Stomach (tissue), 9 donors: ENCODE data around the gene CRYBA1. TPM values are rescaled to one million over a fixed set of nuclear protein-coding genes. Genes with fewer than 3 reads are reported as not detected.

Experiments used
- DNase-seq, 2 donors: peaks; one replicate each; pipeline versions ENCODE4 v3.0.0 to v3.0.0-alpha.2; 2013 to 2019
- H3K27ac ChIP-seq, 5 donors: fragments of 200-600 bp in 4 of 5; sonication (generic) in 4 of 5; one replicate each; pipeline ENCODE4 v1.5.1; 2013 to 2019; ENCODE audit warnings: mild to moderate bottlenecking in 1 of 5, moderate library complexity in 1 of 5
- H3K27me3 ChIP-seq, 3 donors: fragments of 200-600 bp; sonication (generic); one replicate each; pipeline ENCODE4 v1.5.1; 2017 to 2019; ENCODE audit warnings: mixed run types in 1 of 3
- H3K36me3 ChIP-seq, 4 donors: fragments of 200-600 bp; sonication (generic); 1 replicate in 3 of 4; 2 replicates in 1 of 4; pipeline ENCODE4 v1.5.1; 2016 to 2019
- H3K4me1 ChIP-seq, 4 donors: fragments of 200-600 bp; sonication (generic); one replicate each; pipeline ENCODE4 v1.5.1; 2016 to 2019
- H3K4me3 ChIP-seq, 4 donors: fragments of 200-600 bp; sonication (generic) in 3 of 4; one replicate each; pipeline ENCODE4 v1.5.1; 2016 to 2019; ENCODE audit warnings: mild to moderate bottlenecking in 1 of 4
- H3K9me3 ChIP-seq, 4 donors: fragments of 200-600 bp; sonication (generic); one replicate each; pipeline ENCODE4 v1.5.1; 2016 to 2019
- EP300 ChIP-seq: sonication (generic); formaldehyde crosslinking; IDR thresholded peaks from one replicate; pipeline ENCODE4 v1.6.1; 2017; ENCODE audit warnings: antibody characterized with exemption
- POLR2A ChIP-seq, 4 donors: fragments of 450-650 bp; IDR thresholded peaks; one replicate each; pipeline ENCODE4 v1.6.1; 2016; ENCODE audit warnings: antibody characterized with exemption in 4 of 4, control low read depth in 2 of 4, mild to moderate bottlenecking in 1 of 4, moderate library complexity in 1 of 4
- POLR2AphosphoS5 ChIP-seq, 3 donors: sonication (generic); formaldehyde crosslinking; IDR thresholded peaks; one replicate each; pipeline ENCODE4 v1.6.1; 2016; ENCODE audit warnings: antibody characterized with exemption in 3 of 3
- WGBS, 5 donors: extraction: QIAGEN DNeasy Blood & Tissue Kit in 3 of 5; methylation state at CpG; one replicate each; pipeline versions ENCODE4 v1.1.5 to v1.1.7; 2013 to 2018; 5-methylcytosine and 5-hydroxymethylcytosine counted together
- intact Hi-C: fragments of 100-400 bp; cut with DNase I; formaldehyde crosslinking; loops from one replicate; pipeline ENCODE4 v1.15.1; 2023; ENCODE audit warnings: low total_unique reads
- polyA plus RNA-seq, 3 donors: library from polyadenylated mRNA; stranded (reverse); fragments of 200-250 nt; gene quantifications; one replicate each; pipeline ENCODE4 v1.2.3, GENCODE V29; 2013
- total RNA-seq, 5 donors: library from RNA; depleted of rRNA; stranded (reverse); fragments of >200 nt; gene quantifications; one replicate each; pipeline versions ENCODE4 v1.1.0 to v1.2.3, GENCODE V29; 2014 to 2016
- TF ChIP-seq, protein P1 (sequence below), 7 experiments: fragments of 450-650 bp in 4 of 7; fragments of 200-600 bp in 3 of 7; sonication (generic) in 3 of 7; IDR thresholded peaks; one replicate each; pipeline ENCODE4 v1.5.1; 2016 to 2019; ENCODE audit warnings: antibody characterized with exemption in 7 of 7, control low read depth in 2 of 7, mild to moderate bottlenecking in 1 of 7
- donor health status: healthy with polysubstance abuse.
- donor health status: Bipolar disorder and iron deficiency.
- donor health status: healthy.

CRYBA1 gene
- total and polyA plus RNA-seq, 8 donors, result not detected

DNA sequence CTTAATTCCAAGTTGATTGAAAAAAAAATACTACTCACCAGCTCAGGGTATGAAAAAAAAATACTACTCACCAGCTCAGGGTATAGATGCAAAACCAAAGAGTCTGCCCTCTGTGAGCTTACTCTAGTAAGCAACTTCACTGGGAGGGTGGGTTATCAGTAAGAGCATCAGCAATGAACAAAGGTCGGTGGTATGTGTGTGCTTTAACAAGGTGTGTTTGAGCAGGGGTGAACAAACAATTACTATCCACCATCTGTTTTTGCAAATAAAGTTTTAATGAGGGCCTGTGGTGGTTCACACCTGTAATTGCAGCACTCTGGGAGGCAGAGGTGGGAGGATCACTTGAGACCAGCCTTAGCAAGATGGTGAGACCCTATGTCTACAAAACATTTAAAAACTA, 27.3 kb downstream of the CRYBA1 start:
- H3K36me3 ChIP-seq, result peaks cover 17 to 82% (median 67%) of the 10 kb centered on the region in 4 donors
- WGBS, 5 donors, result 15 to 57% (median 37%) methylated on average over 1 of the region's 1 CpG
- H3K27me3 ChIP-seq, result no peaks in the 10 kb centered on the region
- TF ChIP-seq POLR2AphosphoS5 (IDR thresholded peaks at IDR 0.05) (no peak), POLR2A (IDR thresholded peaks at IDR 0.05) (no peak), EP300 (no peak)
- TF ChIP-seq, protein P1, sequence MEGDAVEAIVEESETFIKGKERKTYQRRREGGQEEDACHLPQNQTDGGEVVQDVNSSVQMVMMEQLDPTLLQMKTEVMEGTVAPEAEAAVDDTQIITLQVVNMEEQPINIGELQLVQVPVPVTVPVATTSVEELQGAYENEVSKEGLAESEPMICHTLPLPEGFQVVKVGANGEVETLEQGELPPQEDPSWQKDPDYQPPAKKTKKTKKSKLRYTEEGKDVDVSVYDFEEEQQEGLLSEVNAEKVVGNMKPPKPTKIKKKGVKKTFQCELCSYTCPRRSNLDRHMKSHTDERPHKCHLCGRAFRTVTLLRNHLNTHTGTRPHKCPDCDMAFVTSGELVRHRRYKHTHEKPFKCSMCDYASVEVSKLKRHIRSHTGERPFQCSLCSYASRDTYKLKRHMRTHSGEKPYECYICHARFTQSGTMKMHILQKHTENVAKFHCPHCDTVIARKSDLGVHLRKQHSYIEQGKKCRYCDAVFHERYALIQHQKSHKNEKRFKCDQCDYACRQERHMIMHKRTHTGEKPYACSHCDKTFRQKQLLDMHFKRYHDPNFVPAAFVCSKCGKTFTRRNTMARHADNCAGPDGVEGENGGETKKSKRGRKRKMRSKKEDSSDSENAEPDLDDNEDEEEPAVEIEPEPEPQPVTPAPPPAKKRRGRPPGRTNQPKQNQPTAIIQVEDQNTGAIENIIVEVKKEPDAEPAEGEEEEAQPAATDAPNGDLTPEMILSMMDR (IDR thresholded peaks at IDR 0.05), result no peak
- H3K4me3 ChIP-seq, result no peak overlapping the region
- no peaks in the 10 kb centered on the region for H3K9me3 ChIP-seq
- intact Hi-C loops, result no loop called here
- peaks cover 32 to 84% (median 60%) of the 10 kb centered on the region in 4 donors for H3K4me1 ChIP-seq
- DNase-seq, result no peak
- no peak overlapping the region for H3K27ac ChIP-seq

DNA sequence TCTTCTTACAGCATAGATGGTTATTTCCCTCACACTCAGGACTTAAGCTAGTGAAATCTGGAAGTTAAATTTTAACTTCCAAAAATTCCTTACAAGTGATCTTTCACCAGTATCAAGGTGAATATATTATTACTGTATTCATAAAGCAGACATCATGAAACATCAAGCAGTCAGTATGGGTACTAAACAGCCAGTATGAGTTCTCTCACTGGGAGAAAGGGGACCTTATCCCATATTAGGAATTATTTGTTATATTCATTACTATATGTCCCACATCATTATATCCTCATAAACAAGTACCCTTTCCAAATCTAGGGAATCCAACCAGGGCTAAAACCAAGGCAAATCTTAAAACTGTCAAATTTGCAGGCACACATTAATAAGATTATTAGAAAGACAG, 32.0 kb downstream of the CRYBA1 start:
- Histone ChIP-seq H3K36me3 (peaks cover 23 to 86% (median 73%) of the 10 kb centered on the region in 4 donors), H3K4me3 (no peak overlapping the region), H3K4me1 (peaks cover 41 to 96% (median 69%) of the 10 kb centered on the region in 4 donors), H3K27me3 (no peaks in the 10 kb centered on the region), H3K9me3 (no peaks in the 10 kb centered on the region), H3K27ac (no peak overlapping the region)
- DNase-seq, result no peak
- intact Hi-C loops, result no loop called here
- TF ChIP-seq POLR2A (IDR thresholded peaks at IDR 0.05) (no peak), POLR2AphosphoS5 (IDR thresholded peaks at IDR 0.05) (no peak), EP300 (no peak)
- TF ChIP-seq, protein P1 (IDR thresholded peaks at IDR 0.05), result no peak

DNA sequence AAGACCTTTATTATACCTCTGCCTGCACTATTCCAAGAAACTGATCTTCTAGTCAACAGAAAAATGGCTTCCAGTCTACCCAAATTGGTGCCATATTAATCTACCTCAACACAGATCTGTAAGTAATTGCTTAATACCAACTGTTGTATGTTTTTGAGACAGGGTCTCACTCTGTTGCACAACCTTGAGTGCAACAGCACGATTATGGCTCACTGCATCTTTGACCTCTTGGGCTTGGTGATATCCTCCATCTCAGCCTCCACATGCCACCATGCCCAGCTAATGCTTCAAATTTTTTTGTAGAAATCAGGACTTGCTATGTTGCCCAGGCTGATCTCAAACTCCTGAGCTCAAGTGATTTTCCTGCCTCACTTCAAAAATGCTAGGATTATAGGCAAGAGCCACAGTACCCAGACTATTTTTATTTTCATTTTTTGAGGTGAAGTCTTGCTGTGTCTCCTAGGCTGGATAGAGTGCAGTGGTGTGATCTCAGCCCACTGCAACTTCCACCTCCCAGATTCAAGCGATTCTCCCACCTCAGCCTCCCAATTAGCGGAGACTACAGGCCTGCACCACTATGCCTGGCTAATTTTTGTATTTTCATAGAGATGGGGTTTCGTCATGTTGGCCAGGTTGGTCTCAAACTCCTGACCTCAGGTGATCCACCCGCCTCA, 32.9 kb downstream of the CRYBA1 start:
- no peak for TF ChIP-seq POLR2AphosphoS5 (IDR thresholded peaks at IDR 0.05)
- no peak for TF ChIP-seq EP300
- TF ChIP-seq, protein P1 (IDR thresholded peaks at IDR 0.05), result no peak
- TF ChIP-seq POLR2A (IDR thresholded peaks at IDR 0.05), result no peak
- intact Hi-C loops, result no loop called here
- H3K36me3 ChIP-seq, result peaks cover 26 to 87% (median 74%) of the 10 kb centered on the region in 4 donors
- H3K4me1 ChIP-seq, result peaks cover 44 to 96% (median 68%) of the 10 kb centered on the region in 4 donors
- WGBS, 5 donors, result 94 to 97% (median 95%) methylated on average over 5 of the region's 5 CpGs
- no peak overlapping the region for H3K27ac ChIP-seq
- no peak for DNase-seq
- H3K27me3 ChIP-seq, result no peaks in the 10 kb centered on the region
- no peak overlapping the region for H3K4me3 ChIP-seq
- no peaks in the 10 kb centered on the region for H3K9me3 ChIP-seq

DNA sequence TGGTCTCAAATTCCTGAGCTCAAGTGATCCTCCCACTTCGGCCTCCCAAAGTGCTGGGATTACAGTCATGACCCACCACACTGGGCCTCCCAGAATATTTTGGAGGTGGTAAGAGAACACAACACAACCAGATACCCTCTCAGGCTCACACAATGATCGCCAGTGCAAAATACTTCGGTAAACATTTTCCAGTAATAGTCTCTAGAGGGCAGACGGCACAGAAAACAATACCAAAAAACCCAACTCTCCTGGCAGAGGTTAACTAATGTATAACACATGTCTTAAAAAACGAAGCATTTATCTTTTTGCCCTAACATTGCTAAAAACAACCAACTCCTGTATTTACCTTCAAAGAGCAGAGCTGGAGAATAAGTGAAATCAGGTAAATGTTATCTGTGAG, 36.8 kb downstream of the CRYBA1 start:
- Histone ChIP-seq H3K27me3 (no peaks in the 10 kb centered on the region), H3K27ac (no peak overlapping the region), H3K4me3 (peak overlapping the region in 1 of 4 donors; percentile 18), H3K4me1 (peaks cover 16 to 99% (median 66%) of the 10 kb centered on the region in 4 donors), H3K9me3 (no peaks in the 10 kb centered on the region), H3K36me3 (peaks cover 43 to 99% (median 90%) of the 10 kb centered on the region in 4 donors)
- TF ChIP-seq, protein P1 (IDR thresholded peaks at IDR 0.05), result no peak
- TF ChIP-seq POLR2A (IDR thresholded peaks at IDR 0.05) (no peak), EP300 (no peak), POLR2AphosphoS5 (IDR thresholded peaks at IDR 0.05) (no peak)
- 61 to 65% (median 64%) methylated on average over 5 of the region's 5 CpGs for WGBS, 5 donors
- DNase-seq, result no peak
- intact Hi-C loops, result no loop called here
